Measurements from ENCODE around the gene VPS4A. TPM values are rescaled to one million over a fixed set of nuclear protein-coding genes. Genes with fewer than 3 reads are reported as not detected.

VPS4A gene
- total RNA-seq, 1 experiment from 2014 or later: 20.9 TPM

- DNase-seq (ENCODE audit: low spot score): no peak
These were observed 4.1 kb upstream of the VPS4A start for GRCh38 chr16:69307091-69307490.

GRCh38 chr16:69307856-69308255 is 3.3 kb upstream of the VPS4A start:
- no peak for DNase-seq (ENCODE audit: low spot score)

- no peak for DNase-seq (ENCODE audit: low spot score)
These were observed 1.8 kb upstream of the VPS4A start for GRCh38 chr16:69309316-69309715.

GRCh38 chr16:69311533-69312387 is 610 bp downstream of the VPS4A start:
- no peak for DNase-seq (ENCODE audit: low spot score)

- DNase-seq (ENCODE audit: low spot score): no peak
These were observed 2.3 kb downstream of the VPS4A start for GRCh38 chr16:69313469-69313868.

GRCh38 chr16:69314534-69314933 is 3.4 kb downstream of the VPS4A start:
- no peak for DNase-seq (ENCODE audit: low spot score)

GRCh38 chr16:69315486-69316311 is 4.5 kb downstream of the VPS4A start:
- no peak for DNase-seq (ENCODE audit: low spot score)

- no peak for DNase-seq (ENCODE audit: low spot score)
These were observed 5.5 kb downstream of the VPS4A start for GRCh38 chr16:69316595-69317034.

- DNase-seq (ENCODE audit: low spot score): no peak
These were observed 7.2 kb downstream of the VPS4A start for GRCh38 chr16:69318177-69318910.

GRCh38 chr16:69318911-69319289 is 7.8 kb downstream of the VPS4A start:
- no peak for DNase-seq (ENCODE audit: low spot score)

GRCh38 chr16:69319381-69319780 is 8.2 kb downstream of the VPS4A start:
- DNase-seq (ENCODE audit: low spot score): no peak

- DNase-seq (ENCODE audit: low spot score): no peak
These were observed 8.9 kb downstream of the VPS4A start for GRCh38 chr16:69319826-69320739.

GRCh38 chr16:69320740-69321073 is 9.6 kb downstream of the VPS4A start:
- DNase-seq (ENCODE audit: low spot score): no peak

- no peak for DNase-seq (ENCODE audit: low spot score)
These were observed 9.9 kb downstream of the VPS4A start for GRCh38 chr16:69321080-69321479.

- DNase-seq (ENCODE audit: low spot score): no peak
These were observed 11.2 kb downstream of the VPS4A start for GRCh38 chr16:69322343-69322742.

- DNase-seq (ENCODE audit: low spot score): no peak
These were observed 12.3 kb downstream of the VPS4A start for GRCh38 chr16:69323415-69323814.

- no peak for DNase-seq (ENCODE audit: low spot score)
These were observed 12.9 kb downstream of the VPS4A start for GRCh38 chr16:69324013-69324531.

GRCh38 chr16:69324585-69325253 is 13.6 kb downstream of the VPS4A start:
- no peak for DNase-seq (ENCODE audit: low spot score)

GRCh38 chr16:69325784-69326171 is 14.6 kb downstream of the VPS4A start:
- DNase-seq (ENCODE audit: low spot score): no peak

- DNase-seq (ENCODE audit: low spot score): no peak
These were observed 15.2 kb downstream of the VPS4A start for GRCh38 chr16:69326172-69326873.

All from H4 (cell line).